OCI-LY1 (cell line): ENCODE measurements around the gene APOC3.

Source experiments
- EZH2 ChIP-seq: fragments of 200-600 bp; sonication (generic), shearing (Covaris generic); IDR thresholded peaks from 2 replicates; pipeline ENCODE4 v1.8.0; 2017; ENCODE audit warnings: borderline replicate concordance, mixed run types, mild to moderate bottlenecking, antibody characterized with exemption, low read length, moderate library complexity, mixed read lengths
- TF ChIP-seq, protein P1 (sequence below): fragments of 200-600 bp; sonication (generic), shearing (Covaris generic); IDR thresholded peaks from 2 replicates; pipeline ENCODE4 v1.5.1; 2017; ENCODE audit warnings: mild to moderate bottlenecking, antibody characterized with exemption, low read length, moderate library complexity, mixed read lengths

DNA sequence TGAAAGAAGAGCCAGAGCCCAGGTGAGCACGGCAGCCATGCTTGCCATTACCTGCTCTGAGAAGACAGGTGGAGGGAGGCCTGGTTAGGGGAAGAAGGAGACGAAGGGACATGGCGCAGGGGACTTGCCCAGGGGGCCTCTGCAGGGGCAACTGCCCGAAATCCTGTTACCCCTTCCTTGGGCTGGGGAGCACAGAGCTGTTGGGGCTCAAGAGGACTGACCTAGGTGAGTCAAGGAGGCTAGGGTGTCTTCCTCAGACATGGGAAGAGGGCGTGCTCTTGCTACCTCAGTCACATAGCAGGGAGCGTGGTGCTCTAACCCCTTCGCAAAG lies 37.9 kb upstream of the APOC3 start, which contains the start of gene APOA5:
- TF ChIP-seq, protein P1, sequence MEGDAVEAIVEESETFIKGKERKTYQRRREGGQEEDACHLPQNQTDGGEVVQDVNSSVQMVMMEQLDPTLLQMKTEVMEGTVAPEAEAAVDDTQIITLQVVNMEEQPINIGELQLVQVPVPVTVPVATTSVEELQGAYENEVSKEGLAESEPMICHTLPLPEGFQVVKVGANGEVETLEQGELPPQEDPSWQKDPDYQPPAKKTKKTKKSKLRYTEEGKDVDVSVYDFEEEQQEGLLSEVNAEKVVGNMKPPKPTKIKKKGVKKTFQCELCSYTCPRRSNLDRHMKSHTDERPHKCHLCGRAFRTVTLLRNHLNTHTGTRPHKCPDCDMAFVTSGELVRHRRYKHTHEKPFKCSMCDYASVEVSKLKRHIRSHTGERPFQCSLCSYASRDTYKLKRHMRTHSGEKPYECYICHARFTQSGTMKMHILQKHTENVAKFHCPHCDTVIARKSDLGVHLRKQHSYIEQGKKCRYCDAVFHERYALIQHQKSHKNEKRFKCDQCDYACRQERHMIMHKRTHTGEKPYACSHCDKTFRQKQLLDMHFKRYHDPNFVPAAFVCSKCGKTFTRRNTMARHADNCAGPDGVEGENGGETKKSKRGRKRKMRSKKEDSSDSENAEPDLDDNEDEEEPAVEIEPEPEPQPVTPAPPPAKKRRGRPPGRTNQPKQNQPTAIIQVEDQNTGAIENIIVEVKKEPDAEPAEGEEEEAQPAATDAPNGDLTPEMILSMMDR: no peak
- no peak for TF ChIP-seq EZH2
